ENCODE data around the gene STS. TPM values are rescaled to one million over a fixed set of nuclear protein-coding genes. Genes with fewer than 3 reads are reported as not detected.

STS gene
- total RNA-seq, 1 experiment from 2014 or later: 0.54 TPM

DNA sequence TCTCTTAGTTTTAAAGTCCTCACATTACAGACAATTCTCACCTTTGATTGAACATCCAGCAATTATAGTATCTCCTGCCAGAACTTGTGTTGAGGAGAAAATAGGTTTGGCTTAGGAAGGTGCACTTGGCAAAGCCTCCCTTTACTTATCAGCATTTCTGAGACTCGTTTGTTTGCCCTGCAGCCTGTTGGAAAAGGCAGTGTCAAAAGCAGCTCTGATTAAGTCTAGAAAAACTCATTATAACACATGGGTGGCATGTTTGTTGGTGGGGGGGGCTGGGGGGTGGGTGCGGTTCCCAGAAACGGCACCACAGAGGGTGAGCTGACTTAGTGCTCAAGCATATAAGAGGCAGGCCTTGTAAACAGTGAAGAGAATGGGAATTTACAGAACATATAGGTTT, 22.1 kb downstream of the STS start:
- ChIA-PET CTCF (no interaction called here), POLR2A (no interaction called here), RAD21 (ENCODE audit: low non-redundant PET in 1 of 2, low total read pairs in 2 of 2, uncharacterized antibody in 2 of 2, unreplicated experiment in 2 of 2) (no interaction called here)
- intact Hi-C loops (cut with micrococcal nuclease): no loop called here
- Histone ChIP-seq H3K79me2 (ENCODE audit: insufficient read depth, low read length) (no peaks in the 10 kb centered on the region), H3K9ac (ENCODE audit: low read length) (no peak overlapping the region), H3K9me2 (ENCODE audit: insufficient read depth) (no peaks in the 10 kb centered on the region), H2AFZ (ENCODE audit: low read depth, low read length, poor library complexity, severe bottlenecking) (no peak overlapping the region), H4K20me1 (ENCODE audit: insufficient read depth) (no peaks in the 10 kb centered on the region), H3K4me2 (ENCODE audit: low read length) (no peak overlapping the region), H3K27ac (ENCODE audit: low read depth, low read length) (no peak overlapping the region), H3K36me3 (ENCODE audit: control insufficient read depth in 1 of 2, insufficient read depth in 2 of 2, low read length in 2 of 2) (no peaks in the 10 kb centered on the region), H3K4me1 (ENCODE audit: control insufficient read depth in 1 of 2, insufficient read depth in 2 of 2, low read length in 2 of 2) (no peaks in the 10 kb centered on the region), H3K4me3 (replicated peaks in 1 of 2; ENCODE audit: low read depth in 1 of 2, low read length in 2 of 2) (no peak overlapping the region), H3K27me3 (ENCODE audit: insufficient read depth, low read length) (no peaks in the 10 kb centered on the region), H3K9me3 (ENCODE audit: control insufficient read depth in 1 of 2, insufficient read depth in 1 of 2, low read depth in 1 of 2, low read length in 2 of 2) (no peaks in the 10 kb centered on the region)
- TF ChIP-seq ZNF274 (IDR thresholded peaks at IDR 0.05; ENCODE audit: low read depth, low read length) (no peak), JUND (IDR thresholded peaks at IDR 0.05) (no peak), SRF (IDR thresholded peaks at IDR 0.05; ENCODE audit: low read depth) (no peak), EGR1 (IDR thresholded peaks at IDR 0.05; ENCODE audit: low read depth) (no peak), SP1 (IDR thresholded peaks at IDR 0.05; ENCODE audit: low read depth) (no peak), CEBPB (IDR thresholded peaks at IDR 0.05; ENCODE audit: low read depth) (no peak), ZFX (IDR thresholded peaks at IDR 0.05) (no peak), POLR2A (IDR thresholded peaks at IDR 0.05; ENCODE audit: borderline replicate concordance, extremely low read depth, insufficient read depth, insufficient read length) (no peak), CBX3 (IDR thresholded peaks at IDR 0.05; ENCODE audit: low read depth) (no peak)
- TF ChIP-seq, protein P1, sequence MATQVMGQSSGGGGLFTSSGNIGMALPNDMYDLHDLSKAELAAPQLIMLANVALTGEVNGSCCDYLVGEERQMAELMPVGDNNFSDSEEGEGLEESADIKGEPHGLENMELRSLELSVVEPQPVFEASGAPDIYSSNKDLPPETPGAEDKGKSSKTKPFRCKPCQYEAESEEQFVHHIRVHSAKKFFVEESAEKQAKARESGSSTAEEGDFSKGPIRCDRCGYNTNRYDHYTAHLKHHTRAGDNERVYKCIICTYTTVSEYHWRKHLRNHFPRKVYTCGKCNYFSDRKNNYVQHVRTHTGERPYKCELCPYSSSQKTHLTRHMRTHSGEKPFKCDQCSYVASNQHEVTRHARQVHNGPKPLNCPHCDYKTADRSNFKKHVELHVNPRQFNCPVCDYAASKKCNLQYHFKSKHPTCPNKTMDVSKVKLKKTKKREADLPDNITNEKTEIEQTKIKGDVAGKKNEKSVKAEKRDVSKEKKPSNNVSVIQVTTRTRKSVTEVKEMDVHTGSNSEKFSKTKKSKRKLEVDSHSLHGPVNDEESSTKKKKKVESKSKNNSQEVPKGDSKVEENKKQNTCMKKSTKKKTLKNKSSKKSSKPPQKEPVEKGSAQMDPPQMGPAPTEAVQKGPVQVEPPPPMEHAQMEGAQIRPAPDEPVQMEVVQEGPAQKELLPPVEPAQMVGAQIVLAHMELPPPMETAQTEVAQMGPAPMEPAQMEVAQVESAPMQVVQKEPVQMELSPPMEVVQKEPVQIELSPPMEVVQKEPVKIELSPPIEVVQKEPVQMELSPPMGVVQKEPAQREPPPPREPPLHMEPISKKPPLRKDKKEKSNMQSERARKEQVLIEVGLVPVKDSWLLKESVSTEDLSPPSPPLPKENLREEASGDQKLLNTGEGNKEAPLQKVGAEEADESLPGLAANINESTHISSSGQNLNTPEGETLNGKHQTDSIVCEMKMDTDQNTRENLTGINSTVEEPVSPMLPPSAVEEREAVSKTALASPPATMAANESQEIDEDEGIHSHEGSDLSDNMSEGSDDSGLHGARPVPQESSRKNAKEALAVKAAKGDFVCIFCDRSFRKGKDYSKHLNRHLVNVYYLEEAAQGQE (IDR thresholded peaks at IDR 0.05; ENCODE audit: low read depth): no peak
- TF ChIP-seq, protein P2, sequence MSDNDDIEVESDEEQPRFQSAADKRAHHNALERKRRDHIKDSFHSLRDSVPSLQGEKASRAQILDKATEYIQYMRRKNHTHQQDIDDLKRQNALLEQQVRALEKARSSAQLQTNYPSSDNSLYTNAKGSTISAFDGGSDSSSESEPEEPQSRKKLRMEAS (IDR thresholded peaks at IDR 0.05): no peak
- BruUV-seq (replicated peaks): no TSS peak
- ATAC-seq (no peak), DNase-seq (ENCODE audit: low read depth, low spot score) (no peak)
